K562 (cell line): ENCODE results near the gene JHY. TPM values are rescaled to one million over a fixed set of nuclear protein-coding genes. Genes with fewer than 3 reads are reported as not detected.

Experiments used
- ATAC-seq: fragments of 200-7000 bp; cut with Tn5 transposase; 3 replicates; pipeline ENCODE4 v1.9.1; 2020; ENCODE audit warnings: moderate library complexity
- BruUV-seq: library from RNA; stranded (reverse); fragments of 400-500 nt; replicated peaks from 2 replicates; lab custom pipeline; 2021; lab: Mats Ljungman, UMichigan
- CTCF ChIA-PET: fragments of 300-600 bp; formaldehyde crosslinking; extraction: SDS; loops from one replicate; lab custom pipeline; 2021; ENCODE audit warnings: low intra/inter-chr PET ratio; lab: Yijun Ruan, JAX
- POLR2A ChIA-PET: fragments of 300-600, 350-650 bp; sonication (Branson Sonifier 250); formaldehyde crosslinking; extraction: SDS; loops from one replicate; lab custom pipeline; 2021; ENCODE audit warnings: antibody characterized with exemption, inconsistent platforms; lab: Yijun Ruan, JAX
- DNase-seq, 4 experiments: peaks; one replicate each; pipeline versions ENCODE4 v3.0.0 to v3.0.0-alpha.2; 2011 to 2018; ENCODE audit warnings: low spot score in 3 of 4, mixed read lengths in 3 of 4; ENCODE audit errors: extremely low read depth in 1 of 4
- FAIRE-seq: peaks from 2 replicates; lab custom pipeline; 2011; peaks lifted over from hg19 to GRCh38; lab: Jason Lieb, UNC
- H2AFZ ChIP-seq: 2 replicates; pipeline ENCODE4 v1.6.0; 2011; ENCODE audit warnings: low read depth, low read length, control low read depth, inconsistent platforms
- H3K27ac ChIP-seq: fragments of 200-600 bp; 3 replicates; pipeline ENCODE4 v1.8.0; 2011; ENCODE audit warnings: low read depth, mild to moderate bottlenecking, control low read depth, inconsistent platforms, low read length, moderate library complexity, mixed read lengths; ENCODE audit errors: extremely low read depth
- H3K27me3 ChIP-seq, 2 experiments: fragments of 300-600 bp in 1 of 2; 2 replicates in 1 of 2; 3 replicates in 1 of 2; pipeline versions ENCODE4 v1.6.0 to v1.8.0; 2011; ENCODE audit warnings: inconsistent platforms in 2 of 2, low read length in 2 of 2, mild to moderate bottlenecking in 1 of 2, mixed read lengths in 1 of 2, moderate library complexity in 1 of 2; ENCODE audit not compliant: control insufficient read depth in 2 of 2, insufficient read depth in 2 of 2
- H3K36me3 ChIP-seq: fragments of 300-600 bp; 3 replicates; pipeline ENCODE4 v1.8.0; 2011; ENCODE audit warnings: mild to moderate bottlenecking, low read length, inconsistent platforms; ENCODE audit not compliant: control insufficient read depth, insufficient read depth
- H3K4me1 ChIP-seq, 2 experiments: fragments of 200-600 bp in 1 of 2; replicated peaks in 1 of 2; 2 replicates in 1 of 2; 3 replicates in 1 of 2; pipeline versions ENCODE4 v1.5.1 to v1.8.0; 2011; ENCODE audit warnings: inconsistent platforms in 2 of 2, low read length in 2 of 2, mild to moderate bottlenecking in 1 of 2, mixed read lengths in 1 of 2, moderate library complexity in 1 of 2; ENCODE audit not compliant: control insufficient read depth in 2 of 2, insufficient read depth in 2 of 2
- H3K4me2 ChIP-seq: 2 replicates; pipeline ENCODE4 v1.6.1; 2011; ENCODE audit warnings: low read length, control low read depth, inconsistent platforms, mixed read lengths; ENCODE audit not compliant: insufficient read depth
- H3K4me3 ChIP-seq: fragments of 200-600 bp; sonication (generic), shearing (Covaris generic); 2 replicates; pipeline ENCODE4 v1.5.1; 2016; ENCODE audit warnings: control low read depth, inconsistent platforms
- H3K79me2 ChIP-seq: fragments of 200-600 bp; 3 replicates; pipeline ENCODE4 v1.8.0; 2011; ENCODE audit warnings: low read length, inconsistent platforms; ENCODE audit not compliant: control insufficient read depth, insufficient read depth
- H3K9ac ChIP-seq, 2 experiments: 2 replicates each; pipeline versions ENCODE4 v1.6.0 to v1.6.1; 2011; ENCODE audit warnings: low read depth in 2 of 2, low read length in 2 of 2, control low read depth in 1 of 2, inconsistent platforms in 1 of 2, mild to moderate bottlenecking in 1 of 2, mixed read lengths in 1 of 2; ENCODE audit not compliant: insufficient read depth in 1 of 2
- H3K9me1 ChIP-seq: one replicate; pipeline ENCODE4 v1.6.0; 2011; ENCODE audit warnings: inconsistent platforms, mild to moderate bottlenecking, low read length, moderate library complexity; ENCODE audit not compliant: control insufficient read depth, insufficient read depth
- H3K9me3 ChIP-seq: replicated peaks from 2 replicates; pipeline ENCODE4 v1.5.1; 2011; ENCODE audit warnings: low read depth, low read length, inconsistent platforms; ENCODE audit not compliant: control insufficient read depth, insufficient read depth
- H4K20me1 ChIP-seq: replicated peaks from 2 replicates; pipeline ENCODE4 v1.6.1; 2011; ENCODE audit warnings: low read length, inconsistent platforms, mixed read lengths; ENCODE audit not compliant: control insufficient read depth, insufficient read depth
- BRF1 ChIP-seq: IDR thresholded peaks from 3 replicates; pipeline ENCODE4 v1.6.1; 2011; ENCODE audit warnings: borderline replicate concordance, mild to moderate bottlenecking; ENCODE audit not compliant: insufficient read length; ENCODE audit errors: extremely low read depth
- CAMTA2 ChIP-seq: fragments of 250-450 bp; sonication (Bioruptor Pico); conservative IDR thresholded peaks from 2 replicates; pipeline ENCODE4 v1.5.1; 2022
- EHMT2 ChIP-seq: fragments of 450-650 bp; IDR thresholded peaks from 2 replicates; pipeline ENCODE4 v1.6.1; 2018; ENCODE audit warnings: antibody characterized with exemption
- FOSL1 ChIP-seq: fragments of 200-800 bp; sonication (Bioruptor generic); conservative IDR thresholded peaks from 2 replicates; pipeline ENCODE4 v1.6.1; 2016; ENCODE audit warnings: missing genetic modification characterization, missing compliant biosample characterization
- HEY1 ChIP-seq: fragments of 250-450 bp; sonication (Bioruptor Pico); IDR thresholded peaks from 2 replicates; pipeline ENCODE4 v1.5.0; 2020; ENCODE audit warnings: mild to moderate bottlenecking, moderate library complexity, borderline replicate concordance
- HIVEP1 ChIP-seq: fragments of 250-450 bp; sonication (Bioruptor Pico); IDR thresholded peaks from 2 replicates; pipeline ENCODE4 v1.4.0; 2020; ENCODE audit warnings: mild to moderate bottlenecking
- KDM2B ChIP-seq: fragments of 250-450 bp; sonication (Bioruptor Pico); IDR thresholded peaks from 2 replicates; pipeline ENCODE4 v1.8.0; 2021; ENCODE audit warnings: mild to moderate bottlenecking, moderate library complexity
- MAFG ChIP-seq: fragments of 450-650 bp; conservative IDR thresholded peaks from 2 replicates; pipeline ENCODE4 v1.6.1; 2016; ENCODE audit warnings: missing genetic modification characterization, missing compliant biosample characterization
- NRF1 ChIP-seq, 2 experiments: fragments of 450-650 bp; IDR thresholded peaks in 1 of 2; conservative IDR thresholded peaks in 1 of 2; 2 replicates each; pipeline ENCODE4 v1.6.1; 2014; ENCODE audit warnings: mild to moderate bottlenecking in 2 of 2
- XRCC4 ChIP-seq: IDR thresholded peaks from one replicate; pipeline ENCODE4 v1.6.1; 2011; ENCODE audit not compliant: insufficient read depth, insufficient read length; ENCODE audit errors: extremely low read depth
- ZBTB7A ChIP-seq: IDR thresholded peaks from 2 replicates; pipeline ENCODE4 v1.6.1; 2011; ENCODE audit warnings: low read depth, mild to moderate bottlenecking, low read length, moderate library complexity, borderline replicate concordance; ENCODE audit not compliant: control insufficient read depth
- ZNF354B ChIP-seq: fragments of 250-450 bp; sonication (Bioruptor Pico); IDR thresholded peaks from 2 replicates; pipeline ENCODE4 v1.4.0; 2020
- ZSCAN29 ChIP-seq: fragments of 450-650 bp; IDR thresholded peaks from 2 replicates; pipeline ENCODE4 v1.6.1; 2017
- WGBS: fragments of 100-300 bp; shearing (Covaris generic); methylation state at CpG from one replicate; pipeline ENCODE4 v1.1.6; 2016; ENCODE audit warnings: low coverage, mixed read lengths; ENCODE audit not compliant: insufficient coverage; ENCODE audit errors: missing lambda C conversion rate; 5-methylcytosine and 5-hydroxymethylcytosine counted together
- in situ Hi-C: fragments of 300-500 bp; cut with MboI; formaldehyde crosslinking; loops from 4 replicates; pipeline ENCODE4 v1.15.0; 2018; ENCODE audit warnings: inconsistent platforms, mixed read lengths
- intact Hi-C: fragments of 100-400 bp; cut with micrococcal nuclease; formaldehyde crosslinking; loops from 2 replicates; pipeline ENCODE4 v1.14.2; 2022
- polyA plus RNA-seq, 8 experiments: library from polyadenylated mRNA; depleted of rRNA in 4 of 8; stranded (reverse) in 5 of 8; unstranded in 3 of 8; fragments of >200 nt; fragmentation: Nextera tagmentation in 2 of 8; fragmentation: Illumina TruSeq in 1 of 8; extraction: Ambion mirVana in 2 of 8; extraction: Trizol in 1 of 8; gene quantifications; 2 replicates each; pipeline versions ENCODE4 v1.2.1 to v1.2.3, GENCODE V29; 2011 to 2014; ENCODE audit warnings: inconsistent platforms in 1 of 8, missing spikeins in 1 of 8
- total RNA-seq, 7 experiments: library from RNA; depleted of rRNA in 6 of 7; stranded (reverse); fragments of >200 nt in 6 of 7; fragmentation: Illumina TruSeq in 2 of 7; extraction: Trizol in 2 of 7; gene quantifications; 2 replicates each; pipeline versions ENCODE4 v1.2.1 to v1.2.3, GENCODE V29; 2011 to 2021; ENCODE audit warnings: low replicate concordance in 1 of 7
- TF ChIP-seq, protein P1 (sequence below): sonication (generic); formaldehyde crosslinking; IDR thresholded peaks from 2 replicates; pipeline ENCODE4 v1.8.0; 2022; ENCODE audit warnings: missing genetic modification reagents, mild to moderate bottlenecking, borderline replicate concordance
- TF ChIP-seq, protein P2 (sequence below): fragments of 150-350 bp; conservative IDR thresholded peaks from 2 replicates; pipeline ENCODE4 v1.6.1; 2014; ENCODE audit warnings: low read length

The JHY gene
- total and polyA plus RNA-seq, 9 of the 15 experiments (the other 6 are each of a cell fraction or from before 2014, with no cell fraction given): not detected

DNA sequence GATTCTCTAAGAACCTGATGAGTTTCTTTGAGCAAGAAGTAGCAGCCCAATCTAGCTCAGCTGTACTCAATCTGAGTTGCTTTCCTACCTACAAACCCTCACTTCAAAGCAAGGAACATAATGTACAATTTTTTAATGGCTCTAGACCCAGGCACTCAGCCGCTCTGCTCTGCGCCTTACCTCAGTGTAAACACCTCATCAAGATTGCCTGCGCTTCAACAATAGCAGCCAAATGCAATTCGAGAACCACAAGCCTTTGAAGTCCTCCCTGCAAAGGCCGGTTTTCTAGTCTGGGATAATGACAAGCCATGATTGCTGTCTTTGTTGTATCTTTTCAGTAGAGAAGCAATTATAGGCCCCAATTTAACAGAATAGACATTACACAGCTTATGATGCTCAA lies 38.0 kb downstream of the JHY start:
- no peaks in the 10 kb centered on the region for H4K20me1 ChIP-seq
- H3K9me3 ChIP-seq: no peaks in the 10 kb centered on the region
- H3K9ac ChIP-seq: no peak overlapping the region
- H3K4me2 ChIP-seq: no peak overlapping the region
- intact Hi-C loops: no loop called here
- H2AFZ ChIP-seq: no peak overlapping the region
- BruUV-seq: no TSS peak
- ChIA-PET CTCF (no interaction called here), POLR2A (no interaction called here)
- H3K4me1 ChIP-seq: no peaks in the 10 kb centered on the region
- 4% methylated on average over 5 of the region's 5 CpGs for WGBS
- no peaks in the 10 kb centered on the region for H3K9me1 ChIP-seq
- in situ Hi-C loops: no loop called here
- H3K79me2 ChIP-seq: no peaks in the 10 kb centered on the region
- ATAC-seq: no peak
- H3K27ac ChIP-seq: no peak overlapping the region
- TF ChIP-seq HEY1 (CRISPR knock-in tag) (no peak), ZNF354B (CRISPR knock-in tag) (no peak), HIVEP1 (CRISPR knock-in tag) (no peak), ZBTB7A (no peak), MAFG (no peak), FOSL1 (tag) (no peak), CAMTA2 (no peak), BRF1 (no peak), XRCC4 (no peak), NRF1 (conservative IDR thresholded peaks at IDR 0.05 in 1 of 2, IDR thresholded peaks at IDR 0.05 in 1 of 2) (no peak), KDM2B (CRISPR knock-in tag) (no peak), ZSCAN29 (no peak), EHMT2 (no peak)
- TF ChIP-seq, protein P1, sequence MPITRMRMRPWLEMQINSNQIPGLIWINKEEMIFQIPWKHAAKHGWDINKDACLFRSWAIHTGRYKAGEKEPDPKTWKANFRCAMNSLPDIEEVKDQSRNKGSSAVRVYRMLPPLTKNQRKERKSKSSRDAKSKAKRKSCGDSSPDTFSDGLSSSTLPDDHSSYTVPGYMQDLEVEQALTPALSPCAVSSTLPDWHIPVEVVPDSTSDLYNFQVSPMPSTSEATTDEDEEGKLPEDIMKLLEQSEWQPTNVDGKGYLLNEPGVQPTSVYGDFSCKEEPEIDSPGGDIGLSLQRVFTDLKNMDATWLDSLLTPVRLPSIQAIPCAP: no peak
- TF ChIP-seq, protein P2, sequence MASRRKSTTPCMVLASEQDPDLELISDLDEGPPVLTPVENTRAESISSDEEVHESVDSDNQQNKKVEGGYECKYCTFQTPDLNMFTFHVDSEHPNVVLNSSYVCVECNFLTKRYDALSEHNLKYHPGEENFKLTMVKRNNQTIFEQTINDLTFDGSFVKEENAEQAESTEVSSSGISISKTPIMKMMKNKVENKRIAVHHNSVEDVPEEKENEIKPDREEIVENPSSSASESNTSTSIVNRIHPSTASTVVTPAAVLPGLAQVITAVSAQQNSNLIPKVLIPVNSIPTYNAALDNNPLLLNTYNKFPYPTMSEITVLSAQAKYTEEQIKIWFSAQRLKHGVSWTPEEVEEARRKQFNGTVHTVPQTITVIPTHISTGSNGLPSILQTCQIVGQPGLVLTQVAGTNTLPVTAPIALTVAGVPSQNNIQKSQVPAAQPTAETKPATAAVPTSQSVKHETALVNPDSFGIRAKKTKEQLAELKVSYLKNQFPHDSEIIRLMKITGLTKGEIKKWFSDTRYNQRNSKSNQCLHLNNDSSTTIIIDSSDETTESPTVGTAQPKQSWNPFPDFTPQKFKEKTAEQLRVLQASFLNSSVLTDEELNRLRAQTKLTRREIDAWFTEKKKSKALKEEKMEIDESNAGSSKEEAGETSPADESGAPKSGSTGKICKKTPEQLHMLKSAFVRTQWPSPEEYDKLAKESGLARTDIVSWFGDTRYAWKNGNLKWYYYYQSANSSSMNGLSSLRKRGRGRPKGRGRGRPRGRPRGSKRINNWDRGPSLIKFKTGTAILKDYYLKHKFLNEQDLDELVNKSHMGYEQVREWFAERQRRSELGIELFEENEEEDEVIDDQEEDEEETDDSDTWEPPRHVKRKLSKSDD: no peak
- H3K27me3 ChIP-seq: peaks cover 3 to 8% of the 10 kb centered on the region in 2 experiments; a peak in 3 of 5 replicates
- H3K36me3 ChIP-seq: no peaks in the 10 kb centered on the region
- no peak overlapping the region for H3K4me3 ChIP-seq
- DNase-seq: no peak
- no peak for FAIRE-seq
